HG03175 (cell line): ENCODE measurements around the gene LXN.
"Not testable (repeated sequence)": the region's sequence is repeated elsewhere in the genome, so short reads cannot be mapped to it uniquely, and the experiment has no call there.

Experiments used
- ATAC-seq: cut with Tn5 transposase; IDR thresholded peaks from one replicate; pipeline ENCODE4 v1.9.1; 2021; ENCODE audit warnings: mild to moderate bottlenecking, moderate library complexity; ENCODE audit not compliant: unreplicated experiment

The LXN gene

DNA sequence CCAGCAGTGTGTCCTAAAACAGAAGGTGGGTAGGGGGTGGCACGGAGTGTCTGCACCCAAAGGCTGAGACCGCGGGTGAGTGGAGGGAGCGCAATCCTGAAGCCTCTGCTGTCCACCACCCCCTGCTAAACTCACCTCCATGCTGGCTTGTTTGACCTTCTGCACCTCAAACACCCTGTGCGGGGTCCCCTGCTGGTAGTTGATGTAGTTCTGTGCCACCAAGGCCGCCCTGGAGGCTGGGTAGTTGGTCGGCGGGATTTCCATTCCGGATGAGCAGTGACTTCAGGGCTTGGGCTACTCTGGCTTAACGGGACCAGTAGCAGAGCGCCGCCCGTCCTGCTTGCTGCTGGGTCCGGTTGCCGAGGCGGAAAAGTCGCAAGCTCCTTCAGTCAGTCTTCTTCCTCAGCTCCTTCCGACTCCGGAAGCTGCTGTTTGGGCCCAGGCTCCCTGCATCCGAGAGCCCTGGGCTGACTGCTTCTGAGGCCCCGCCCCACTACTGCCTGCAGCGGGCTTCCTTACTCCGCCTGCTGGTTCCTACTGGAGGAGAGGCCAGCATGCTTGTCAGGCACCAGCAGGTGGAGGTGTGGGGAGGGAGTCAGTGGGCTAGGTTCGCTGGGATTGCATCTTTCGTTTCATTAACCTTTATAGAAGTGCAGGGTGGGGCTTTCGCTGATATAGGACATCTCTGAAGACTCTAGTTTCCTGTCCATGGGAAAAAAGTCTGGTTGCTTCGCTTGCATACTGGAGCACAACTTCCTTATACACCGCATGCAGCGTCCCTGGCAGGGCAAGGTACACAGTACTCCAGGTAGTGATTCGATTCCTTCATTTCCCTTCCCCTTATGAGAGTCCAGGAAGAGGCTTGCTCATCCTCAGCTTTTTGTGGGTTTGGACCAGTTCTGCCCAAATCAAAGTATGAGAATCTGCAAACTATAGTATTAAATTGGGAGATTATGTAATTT is at the start of gene LXN:
Gene LXN (minus strand): TSS at position 434 of the 962 bp plus-strand sequence. CDS start 170 bp downstream, at position 264.
- ATAC-seq: peak; percentile 99

GRCh38 chr3:158722108-158722507 is 49.7 kb upstream of the LXN start:
- no peak for ATAC-seq

DNA sequence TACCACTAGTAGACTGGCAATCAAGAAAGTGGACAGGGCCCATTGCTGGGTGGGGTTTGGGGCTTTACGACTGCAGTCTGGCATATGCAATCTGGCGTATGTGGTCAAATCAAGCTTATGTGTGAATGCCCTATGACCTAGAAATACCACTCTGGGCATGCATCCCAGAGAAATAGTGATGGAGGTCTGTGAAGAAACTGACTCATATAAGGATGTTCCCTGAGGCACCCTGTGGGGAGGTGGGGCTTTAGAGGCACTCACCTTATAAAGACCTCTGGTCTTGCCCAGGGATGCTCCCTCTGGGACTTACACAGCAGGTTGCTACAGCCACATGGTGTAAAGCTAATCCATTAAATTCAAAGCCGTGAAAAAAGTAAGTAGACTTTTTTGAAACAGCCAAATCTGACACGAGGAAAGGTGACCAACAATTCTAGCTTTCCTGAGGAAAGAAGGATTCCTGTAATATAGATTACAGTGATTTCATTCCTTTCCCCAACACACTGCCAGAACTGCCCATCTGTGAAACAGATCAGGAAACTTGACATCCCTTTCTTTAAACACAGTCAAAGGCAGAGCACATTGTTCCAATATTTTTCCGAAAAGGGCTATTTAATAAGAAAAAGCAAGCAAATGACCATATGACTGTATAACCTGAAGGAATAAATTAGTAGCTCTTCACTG is 46.2 kb upstream of the LXN start:
- no peak for ATAC-seq

DNA sequence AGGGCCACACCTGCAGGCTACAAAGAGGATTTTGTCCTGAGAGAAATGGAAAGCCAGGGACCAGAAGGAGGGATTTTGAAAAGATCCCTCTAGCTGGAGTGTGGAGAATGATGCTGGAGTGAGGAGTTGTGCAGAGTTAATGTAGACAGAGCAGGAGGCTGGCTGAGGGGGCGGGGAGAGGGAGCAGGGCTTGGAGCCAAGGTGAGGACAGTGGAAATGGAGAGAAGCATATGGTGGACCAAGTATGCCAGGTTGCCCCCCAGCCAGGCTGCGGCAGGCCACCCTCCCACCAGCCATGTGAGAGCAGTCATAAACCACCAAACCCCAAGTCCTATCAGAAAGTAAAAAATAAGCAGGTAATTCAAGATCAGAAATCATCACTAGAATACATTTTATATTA is 45.1 kb upstream of the LXN start:
- no peak for ATAC-seq

GRCh38 chr3:158713094-158713499 is 40.6 kb upstream of the LXN start:
- ATAC-seq: no peak

GRCh38 chr3:158712443-158712842 is 40.0 kb upstream of the LXN start:
- ATAC-seq: no peak

DNA sequence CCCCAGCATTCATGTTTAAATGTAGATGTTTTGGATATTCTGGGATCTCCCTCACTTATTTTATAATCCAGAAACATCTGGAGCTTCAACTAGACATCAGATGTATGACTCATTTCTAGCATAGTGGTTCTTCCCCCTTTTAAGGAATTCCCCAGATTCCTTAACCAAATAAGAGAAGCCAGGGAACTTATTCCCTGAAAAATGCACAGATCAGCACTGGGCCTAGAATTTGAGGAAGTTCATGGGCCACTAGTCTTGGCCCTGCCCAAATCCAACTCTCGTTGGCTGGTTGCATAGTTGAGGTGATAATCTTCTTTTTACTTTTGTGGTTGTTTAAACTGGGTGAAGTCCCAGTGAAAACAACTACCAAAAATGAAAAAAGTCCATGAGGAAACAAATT is 39.4 kb upstream of the LXN start:
- no peak for ATAC-seq

DNA sequence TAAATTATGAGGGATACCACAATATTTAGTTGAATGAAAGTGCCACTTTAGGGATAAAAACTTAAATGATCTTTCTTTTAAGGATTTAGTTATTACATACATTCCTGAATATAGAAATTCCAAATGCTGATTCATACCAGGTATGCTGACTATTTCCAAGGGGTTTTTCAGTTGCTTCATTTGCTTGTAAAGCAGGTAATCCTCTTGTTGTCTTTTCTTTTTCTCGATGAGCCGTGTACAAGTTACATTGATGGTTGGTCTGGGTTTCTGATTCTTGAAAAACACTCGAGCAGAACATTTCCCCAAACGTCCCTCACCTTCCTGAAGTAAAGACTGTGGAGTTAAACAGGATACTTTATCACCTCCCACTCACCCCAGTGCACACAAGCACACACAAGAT is 38.2 kb upstream of the LXN start:
- ATAC-seq: no peak

- ATAC-seq: no peak
Measured at GRCh38 chr3:158709666-158710083, 37.2 kb upstream of the LXN start.

- no peak for ATAC-seq
Measured at GRCh38 chr3:158703566-158703965, 31.1 kb upstream of the LXN start.

- ATAC-seq: no peak
Measured at GRCh38 chr3:158702815-158703481, 30.5 kb upstream of the LXN start.

DNA sequence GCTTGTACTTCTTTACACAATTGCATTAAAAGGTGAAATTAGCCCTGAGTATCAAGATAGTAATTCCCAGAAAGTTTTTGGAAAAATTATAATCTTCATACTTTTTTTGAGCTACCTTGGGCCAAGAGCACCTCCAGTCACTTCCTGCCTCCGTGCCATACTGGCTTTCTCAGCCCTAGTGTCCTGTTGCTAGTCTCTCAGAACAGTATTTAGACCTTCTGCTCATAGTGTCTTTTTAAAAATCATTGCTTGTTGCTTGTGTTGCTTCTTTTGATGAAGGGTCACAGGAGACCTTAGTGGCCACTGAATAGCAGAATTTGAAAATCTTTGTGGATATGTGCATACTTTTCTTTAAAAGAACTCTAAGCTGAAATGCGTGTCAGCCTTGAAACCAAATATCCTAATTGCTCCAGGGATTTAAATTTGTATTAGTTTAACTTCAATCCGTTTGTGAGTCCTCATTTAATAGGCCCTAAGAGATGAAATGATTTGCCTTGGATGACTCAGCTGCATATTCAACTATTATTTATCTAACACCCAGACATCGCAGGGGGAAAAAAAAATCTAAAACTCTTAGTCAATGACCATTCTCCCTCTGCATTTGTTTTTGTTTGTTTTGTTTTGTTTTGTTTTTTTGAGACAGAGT is 29.1 kb upstream of the LXN start:
- no peak for ATAC-seq

GRCh38 chr3:158700559-158700958 is 28.1 kb upstream of the LXN start:
- no peak for ATAC-seq

GRCh38 chr3:158696618-158697017 is 24.2 kb upstream of the LXN start:
- no peak for ATAC-seq

GRCh38 chr3:158693866-158694456 is 21.5 kb upstream of the LXN start:
- not testable (repeated sequence) for ATAC-seq

DNA sequence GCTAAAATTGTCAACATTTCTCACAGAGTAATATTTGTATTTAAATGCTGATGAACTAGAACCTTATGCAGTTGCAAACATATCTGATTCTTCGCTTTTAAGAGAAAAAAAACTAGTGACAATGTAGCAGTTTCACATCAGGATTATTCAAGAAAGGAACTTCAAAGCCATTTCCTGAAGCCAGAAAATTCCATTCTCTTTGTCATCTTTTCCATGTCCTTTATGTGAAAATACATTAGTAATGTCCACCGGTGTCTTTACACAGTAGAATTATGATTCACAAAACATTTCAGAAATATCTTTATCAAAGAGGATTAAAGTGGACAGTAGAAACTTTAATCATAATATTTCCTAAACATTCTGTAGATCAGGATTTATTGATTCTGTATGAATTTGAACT is 12.7 kb upstream of the LXN start:
- no peak for ATAC-seq

GRCh38 chr3:158683230-158683962 is 10.9 kb upstream of the LXN start:
- ATAC-seq: no peak

GRCh38 chr3:158680861-158681260 is 8.4 kb upstream of the LXN start:
- no peak for ATAC-seq

GRCh38 chr3:158679547-158680000 is 7.1 kb upstream of the LXN start:
- ATAC-seq: no peak

GRCh38 chr3:158678687-158679086 is 6.2 kb upstream of the LXN start:
- no peak for ATAC-seq
